ENCODE data around the gene MLKL.

MLKL gene

GRCh38 chr16:74641969-74642368 is 58.7 kb downstream of the MLKL start:
- DNase-seq = no peak

- DNase-seq = no peak
Measured at GRCh38 chr16:74637742-74638453, 62.8 kb downstream of the MLKL start.

- DNase-seq = no peak
Measured at GRCh38 chr16:74635303-74635702, 65.4 kb downstream of the MLKL start.

GRCh38 chr16:74633686-74634085 is 67.0 kb downstream of the MLKL start:
- no peak for DNase-seq

- no peak for DNase-seq
Measured at GRCh38 chr16:74627506-74628220, 73.0 kb downstream of the MLKL start.

GRCh38 chr16:74626741-74627416 is 73.8 kb downstream of the MLKL start:
- no peak for DNase-seq

GRCh38 chr16:74625500-74626350 is 74.9 kb downstream of the MLKL start:
- no peak for DNase-seq

GRCh38 chr16:74623839-74624235 is 76.8 kb downstream of the MLKL start:
- no peak for DNase-seq

- DNase-seq = no peak
Measured at GRCh38 chr16:74623214-74623838, 77.3 kb downstream of the MLKL start.

GRCh38 chr16:74622005-74622404 is 78.7 kb downstream of the MLKL start:
- DNase-seq = no peak
